WTC11 (cell line): ENCODE measurements around the gene ISG20L2. TPM values are rescaled to one million over a fixed set of nuclear protein-coding genes. Genes with fewer than 3 reads are reported as not detected.

Source experiments
- ATAC-seq: fragments of 200-7000 bp; cut with Tn5 transposase; 2 replicates; pipeline ENCODE4 v1.10.0; 2021; ENCODE audit warnings: mild to moderate bottlenecking, moderate library complexity
- CTCF ChIA-PET: fragments of 300-600 bp; sonication (Branson Sonifier 250); formaldehyde crosslinking; loops from one replicate; lab custom pipeline; 2021; ENCODE audit warnings: antibody characterized with exemption; lab: Charles Lee
- POLR2A ChIA-PET: fragments of 350-600 bp; sonication (Branson Sonifier 250); formaldehyde crosslinking; loops from one replicate; lab custom pipeline; 2021; ENCODE audit warnings: antibody characterized with exemption; lab: Charles Lee
- DNase-seq: peaks from one replicate; pipeline ENCODE4 v3.0.0; 2021; ENCODE audit warnings: low spot score
- H3K27ac Mint-ChIP-seq: 2 replicates; pipeline ENCODE4 v1.8.0; 2021; ENCODE audit warnings: mixed read lengths
- H3K27me3 Mint-ChIP-seq: 2 replicates; pipeline ENCODE4 v1.8.0; 2021; ENCODE audit warnings: low read depth, mild to moderate bottlenecking, moderate library complexity, mixed read lengths
- H3K36me3 Mint-ChIP-seq: 2 replicates; pipeline ENCODE4 v1.8.0; 2021; ENCODE audit warnings: mixed read lengths
- H3K4me1 Mint-ChIP-seq: 2 replicates; pipeline ENCODE4 v1.8.0; 2022; ENCODE audit warnings: mixed read lengths
- H3K4me3 Mint-ChIP-seq: 2 replicates; pipeline ENCODE4 v1.8.0; 2021; ENCODE audit warnings: mild to moderate bottlenecking, moderate library complexity, mixed read lengths
- H3K9me3 Mint-ChIP-seq: 2 replicates; pipeline ENCODE4 v1.8.0; 2021; ENCODE audit warnings: mixed read lengths
- ATF1 ChIP-seq: sonication (generic); formaldehyde crosslinking; IDR thresholded peaks from 2 replicates; pipeline ENCODE4 v1.8.1; 2023; ENCODE audit warnings: mild to moderate bottlenecking, moderate library complexity, missing genetic modification reagents
- ATF3 ChIP-seq: sonication (generic); formaldehyde crosslinking; conservative IDR thresholded peaks from 2 replicates; pipeline ENCODE4 v1.8.1; 2022; ENCODE audit warnings: mild to moderate bottlenecking, missing genetic modification reagents
- CBFB ChIP-seq: sonication (generic); formaldehyde crosslinking; IDR thresholded peaks from 2 replicates; pipeline ENCODE4 v1.8.1; 2022; ENCODE audit warnings: mild to moderate bottlenecking, low read depth, missing genetic modification reagents
- CTCF ChIP-seq: fragments of 200-600 bp; IDR thresholded peaks from 2 replicates; pipeline ENCODE4 v1.8.0; 2022; ENCODE audit warnings: antibody characterized with exemption
- FOXJ3 ChIP-seq: sonication (generic); formaldehyde crosslinking; IDR thresholded peaks from 2 replicates; pipeline ENCODE4 v1.9.0; 2021; ENCODE audit warnings: missing genetic modification reagents, mild to moderate bottlenecking, borderline replicate concordance
- GABPB1 ChIP-seq: sonication (generic); formaldehyde crosslinking; IDR thresholded peaks from 2 replicates; pipeline ENCODE4 v1.8.1; 2023; ENCODE audit warnings: mild to moderate bottlenecking, missing genetic modification reagents
- GTF2I ChIP-seq: fragments of 250-450 bp; sonication (Bioruptor Pico); conservative IDR thresholded peaks from 2 replicates; pipeline ENCODE4 v1.4.0; 2021; ENCODE audit warnings: mild to moderate bottlenecking
- HMGXB4 ChIP-seq: sonication (generic); formaldehyde crosslinking; IDR thresholded peaks from 2 replicates; pipeline ENCODE4 v1.8.1; 2023; ENCODE audit warnings: mild to moderate bottlenecking, moderate library complexity, missing genetic modification reagents
- IRF1 ChIP-seq: sonication (generic); formaldehyde crosslinking; IDR thresholded peaks from 2 replicates; pipeline ENCODE4 v1.8.0; 2023; ENCODE audit warnings: missing genetic modification reagents
- JUN ChIP-seq: sonication (generic); formaldehyde crosslinking; IDR thresholded peaks from 2 replicates; pipeline ENCODE4 v1.8.0; 2023; ENCODE audit warnings: mild to moderate bottlenecking, missing genetic modification reagents
- KAT7 ChIP-seq: sonication (generic); formaldehyde crosslinking; IDR thresholded peaks from 2 replicates; pipeline ENCODE4 v1.8.1; 2023; ENCODE audit warnings: missing genetic modification reagents, mild to moderate bottlenecking, borderline replicate concordance
- NR1H2 ChIP-seq: sonication (generic); formaldehyde crosslinking; IDR thresholded peaks from 2 replicates; pipeline ENCODE4 v1.9.0; 2021; ENCODE audit warnings: mild to moderate bottlenecking, moderate library complexity, missing genetic modification reagents
- NR2C2 ChIP-seq: sonication (generic); formaldehyde crosslinking; IDR thresholded peaks from 2 replicates; pipeline ENCODE4 v1.8.0; 2022; ENCODE audit warnings: mild to moderate bottlenecking, missing genetic modification reagents
- RELA ChIP-seq: sonication (generic); formaldehyde crosslinking; IDR thresholded peaks from 2 replicates; pipeline ENCODE4 v1.8.1; 2022; ENCODE audit warnings: missing genetic modification reagents, mild to moderate bottlenecking, borderline replicate concordance
- SMAD3 ChIP-seq: sonication (generic); formaldehyde crosslinking; IDR thresholded peaks from 2 replicates; pipeline ENCODE4 v1.8.0; 2022; ENCODE audit warnings: missing genetic modification reagents, mild to moderate bottlenecking, borderline replicate concordance
- SOX15 ChIP-seq: fragments of 250-450 bp; sonication (Bioruptor Pico); IDR thresholded peaks from 2 replicates; pipeline ENCODE4 v1.9.0; 2021; ENCODE audit warnings: mild to moderate bottlenecking
- STAT6 ChIP-seq: sonication (generic); formaldehyde crosslinking; conservative IDR thresholded peaks from 2 replicates; pipeline ENCODE4 v1.8.1; 2023; ENCODE audit warnings: mild to moderate bottlenecking, low read depth, missing genetic modification reagents, moderate library complexity
- TP53 ChIP-seq: sonication (generic); formaldehyde crosslinking; IDR thresholded peaks from 2 replicates; pipeline ENCODE4 v1.8.1; 2023; ENCODE audit warnings: mild to moderate bottlenecking, missing genetic modification reagents
- ZBTB43 ChIP-seq: sonication (generic); formaldehyde crosslinking; IDR thresholded peaks from 2 replicates; pipeline ENCODE4 v1.8.1; 2023; ENCODE audit warnings: mild to moderate bottlenecking, missing genetic modification reagents
- ZNF121 ChIP-seq: sonication (generic); formaldehyde crosslinking; IDR thresholded peaks from 2 replicates; pipeline ENCODE4 v1.8.0; 2023; ENCODE audit warnings: missing genetic modification reagents
- total RNA-seq: library from RNA; stranded (reverse); gene quantifications from 3 replicates; pipeline ENCODE4 v1.2.3, GENCODE V29; 2021

Gene ISG20L2
- total RNA-seq, 1 experiment from 2014 or later, result 43.8 TPM

GRCh38 chr1:156743367-156744302, 15.1 kb upstream of the ISG20L2 start:
- peaks cover 46% of the 10 kb centered on the region for H3K4me1 Mint-ChIP-seq
- CTCF ChIA-PET, result interaction anchor here (0.6 to 4.8 kb wide), 5 partner anchors 18 to 117 kb away, joined by 3 to 25 read pairs (median 3); no protein-coding TSS in a partner anchor

GRCh38 chr1:156742801-156743200, 14.2 kb upstream of the ISG20L2 start:
- peaks cover 38% of the 10 kb centered on the region for H3K4me1 Mint-ChIP-seq
- no peaks in the 10 kb centered on the region for H3K9me3 Mint-ChIP-seq
- no peaks in the 10 kb centered on the region; the same call in 1 of the 2 replicates for H3K27me3 Mint-ChIP-seq
- no peak overlapping the region for H3K4me3 Mint-ChIP-seq
- ChIA-PET CTCF (no interaction called here), POLR2A (no interaction called here)
- no peak overlapping the region; the same call in 1 of the 2 replicates for H3K27ac Mint-ChIP-seq
- ATAC-seq (no peak), DNase-seq (no peak)
- TF ChIP-seq HMGXB4 (CRISPR knock-in tag) (no peak), CTCF (no peak), NR2C2 (CRISPR knock-in tag) (no peak), ZBTB43 (CRISPR knock-in tag) (no peak), IRF1 (CRISPR knock-in tag) (no peak)
- H3K36me3 Mint-ChIP-seq, result peaks cover 25% of the 10 kb centered on the region

More at GRCh38 chr1:156743367-156744302, 15.1 kb upstream of the ISG20L2 start:
- Mint-ChIP-seq H3K27me3 (no peaks in the 10 kb centered on the region; the same call in 1 of the 2 replicates), H3K4me3 (no peak overlapping the region), H3K27ac (peak overlapping the region; percentile 87; the same call in 1 of the 2 replicates), H3K36me3 (peaks cover 25% of the 10 kb centered on the region), H3K9me3 (no peaks in the 10 kb centered on the region)
- TF ChIP-seq SMAD3 (CRISPR knock-in tag) (no peak), CBFB (no peak), JUN (CRISPR knock-in tag) (no peak), ATF3 (CRISPR knock-in tag) (no peak), TP53 (CRISPR knock-in tag) (no peak), RELA (no peak), GABPB1 (CRISPR knock-in tag) (no peak), FOXJ3 (CRISPR knock-in tag) (no peak), SOX15 (CRISPR knock-in tag) (no peak), ZNF121 (CRISPR knock-in tag) (no peak), ATF1 (no peak), KAT7 (CRISPR knock-in tag) (no peak), NR1H2 (CRISPR knock-in tag) (no peak), GTF2I (no peak), STAT6 (no peak)
- POLR2A ChIA-PET, result no interaction called here
- ATAC-seq (no peak), DNase-seq (no peak)
